NCI-H748 (cell line): ENCODE data around the gene GNAS-AS1.
A peak's percentile ranks its signal among the peaks of the same experiment; 100 is the strongest.

ENCODE experiments used
- DNase-seq: peaks from one replicate; lab custom pipeline; 2025; ENCODE audit not compliant: unreplicated experiment; lab: John Stamatoyannopoulos, UW

GNAS-AS1 gene

DNA sequence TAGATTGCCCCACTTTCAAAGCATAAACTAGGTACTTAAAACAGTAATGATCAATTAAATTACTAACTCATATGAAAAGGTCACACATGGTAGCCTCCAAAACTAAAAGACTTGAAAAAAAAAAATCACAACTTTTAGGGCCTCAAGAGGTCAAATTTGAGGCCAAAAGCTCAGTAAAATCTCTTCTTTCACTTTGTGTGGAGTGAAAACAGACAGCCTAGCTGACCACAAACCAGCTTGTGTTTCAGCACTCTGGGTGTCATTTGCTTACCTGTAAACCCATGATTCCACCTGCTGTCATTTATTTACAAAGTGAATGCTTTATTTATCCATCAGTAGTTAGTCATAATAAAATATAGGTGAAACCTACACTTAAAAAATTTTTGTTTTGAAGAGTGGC is 35.8 kb upstream of the GNAS-AS1 start:
- DNase-seq: no peak

GRCh38 chr20:58884966-58885365 is 34.3 kb upstream of the GNAS-AS1 start:
- DNase-seq: no peak

DNA sequence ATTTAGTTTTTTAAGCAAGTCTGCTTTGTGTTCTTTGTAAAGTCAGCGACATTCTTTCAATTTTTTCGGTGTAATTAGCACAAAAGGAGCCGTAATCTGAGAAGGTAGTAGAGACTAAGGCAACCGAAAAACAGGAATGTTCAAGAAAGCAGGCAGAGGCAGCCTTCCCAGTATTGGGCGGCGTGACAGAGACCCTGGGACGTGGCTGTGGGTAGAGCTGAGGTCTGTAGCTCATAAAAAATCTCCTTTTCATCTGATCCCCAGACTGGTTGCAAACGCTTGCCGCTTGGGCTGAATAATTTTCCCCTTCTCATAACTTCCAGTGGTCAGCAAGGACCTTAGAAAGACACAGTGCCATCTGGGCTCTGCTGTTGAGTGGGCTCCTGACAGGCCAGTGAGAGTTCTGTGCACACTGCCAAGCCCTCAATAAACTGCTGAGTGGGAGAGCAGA is 32.6 kb upstream of the GNAS-AS1 start:
- no peak for DNase-seq

GRCh38 chr20:58882704-58883089 is 32.0 kb upstream of the GNAS-AS1 start:
- DNase-seq: no peak

DNA sequence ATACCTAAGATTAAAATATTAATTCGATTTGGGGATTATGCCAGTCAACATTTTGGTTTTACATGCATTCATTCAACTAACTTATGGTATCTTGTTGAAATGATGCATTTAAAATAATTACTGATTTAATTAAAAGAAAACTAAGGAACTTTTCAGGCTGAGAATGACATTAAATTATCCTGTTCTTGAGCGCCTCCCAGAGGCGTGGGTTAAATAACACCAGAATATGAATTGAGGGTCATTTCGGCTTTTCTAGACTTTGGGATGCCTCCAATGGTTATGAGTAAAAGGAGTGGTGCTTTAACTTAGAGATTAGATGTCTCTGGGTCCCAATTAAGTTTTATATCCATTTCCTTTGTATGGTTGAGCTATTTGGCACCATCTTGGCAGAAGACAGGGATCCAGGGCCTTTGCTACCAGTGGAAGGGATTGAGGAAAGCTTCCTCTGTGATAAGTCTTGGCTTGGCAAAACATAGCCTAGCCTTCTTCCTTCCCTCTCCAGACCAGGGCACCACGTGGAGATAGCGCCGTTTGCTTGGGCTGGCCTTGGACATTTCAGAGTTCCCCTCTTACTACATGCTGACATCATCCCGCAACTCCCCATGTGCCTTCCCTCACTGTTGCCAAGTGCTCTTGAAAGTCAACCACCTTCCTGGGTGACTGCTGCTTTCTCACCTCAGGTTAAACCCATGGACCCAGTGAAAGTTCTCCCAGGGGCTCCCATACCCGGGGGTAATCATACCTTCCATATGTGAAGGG is 30.5 kb upstream of the GNAS-AS1 start:
- no peak for DNase-seq

GRCh38 chr20:58880441-58880840 is 29.7 kb upstream of the GNAS-AS1 start:
- DNase-seq: no peak

- DNase-seq: no peak
These were observed 27.7 kb upstream of the GNAS-AS1 start for GRCh38 chr20:58878399-58878798.

- no peak for DNase-seq
These were observed 27.3 kb upstream of the GNAS-AS1 start for GRCh38 chr20:58877976-58878360.

DNA sequence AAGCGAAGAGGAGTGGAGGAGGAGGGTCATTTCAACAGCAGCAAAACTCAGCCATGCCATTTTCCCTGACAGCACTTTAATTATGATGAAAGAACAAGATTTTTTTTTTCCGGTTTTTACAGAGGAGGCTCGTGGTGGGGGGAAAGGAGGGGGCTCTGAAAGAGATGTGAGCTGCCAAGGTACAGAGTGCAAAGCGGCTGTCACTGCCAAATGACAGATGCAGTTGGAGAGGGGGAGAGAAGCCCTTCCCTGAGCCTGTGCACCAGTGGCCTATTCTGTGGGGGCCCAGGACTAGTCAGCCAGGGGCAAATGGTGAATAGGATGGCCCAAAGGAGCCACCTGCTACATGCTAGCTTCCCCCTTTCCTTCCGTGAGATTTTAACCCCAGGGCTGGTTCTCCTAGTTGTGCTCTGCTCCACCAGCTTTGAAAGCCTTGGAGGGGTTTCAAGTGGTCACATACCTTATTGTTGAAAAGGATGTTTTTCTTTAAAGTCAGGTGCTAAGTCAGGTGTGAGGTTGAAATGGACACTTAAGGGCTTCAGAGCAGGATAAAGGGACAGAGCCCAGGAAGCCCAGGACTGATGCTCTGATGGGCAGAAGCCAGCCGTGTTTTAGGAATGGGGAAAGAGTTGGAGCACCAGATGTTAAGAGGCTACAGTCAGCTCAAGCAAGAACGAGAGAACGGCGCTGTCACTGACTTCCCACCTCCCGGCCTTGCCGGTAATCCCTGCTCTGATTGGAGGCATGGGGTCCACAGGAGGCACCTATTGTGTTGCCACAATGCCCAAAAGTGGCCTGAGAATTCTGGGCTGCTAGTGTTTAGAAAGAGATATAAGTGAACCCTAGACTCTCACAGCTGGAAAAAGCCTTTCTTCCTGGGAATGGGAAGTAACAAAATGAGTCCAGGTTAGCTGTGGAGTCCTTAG is 26.6 kb upstream of the GNAS-AS1 start:
- no peak for DNase-seq

- DNase-seq: no peak
These were observed 25.7 kb upstream of the GNAS-AS1 start for GRCh38 chr20:58876437-58876836.

- no peak for DNase-seq
These were observed 24.9 kb upstream of the GNAS-AS1 start for GRCh38 chr20:58875541-58876134.

DNA sequence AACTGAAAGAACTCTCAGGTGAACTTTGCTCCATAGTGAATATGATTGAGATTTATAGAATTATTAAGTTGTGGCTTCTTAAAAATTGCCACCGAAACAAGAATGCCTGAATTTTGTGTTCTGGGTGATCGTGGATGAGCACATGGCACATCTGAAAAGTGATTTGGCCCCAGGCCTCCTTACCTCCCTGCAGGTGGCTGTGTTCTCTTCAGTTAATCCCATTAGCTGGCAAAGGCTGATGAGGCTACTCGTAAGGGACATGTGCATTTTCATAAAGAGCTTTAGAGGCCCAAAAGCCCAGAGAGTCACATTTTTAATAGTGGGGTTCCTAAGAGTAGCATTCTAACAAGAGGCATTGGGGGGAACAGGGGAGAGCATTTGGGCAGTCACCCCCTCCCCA is 24.4 kb upstream of the GNAS-AS1 start:
- no peak for DNase-seq

DNA sequence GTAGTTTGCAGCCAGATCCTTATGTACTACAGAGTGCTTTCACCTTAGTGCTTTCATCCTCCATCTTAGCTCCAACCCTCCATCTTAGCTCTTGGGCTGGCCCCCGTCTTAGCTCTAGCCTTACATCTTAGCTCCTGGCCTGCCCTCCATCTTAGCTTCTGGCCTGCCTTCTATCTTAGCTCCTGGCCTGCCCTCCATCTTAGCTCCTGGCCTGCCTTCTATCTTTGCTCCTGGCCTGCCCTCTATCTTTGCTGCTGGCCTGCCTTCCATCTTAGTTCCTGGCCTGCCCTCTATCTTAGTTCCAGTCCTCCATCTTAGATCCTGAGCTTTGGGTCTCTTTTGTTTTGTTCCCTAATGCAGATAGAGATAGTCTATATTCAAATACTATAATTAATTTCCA is 23.8 kb upstream of the GNAS-AS1 start:
- DNase-seq: no peak

- peak; percentile 19 for DNase-seq
These were observed 20.9 kb upstream of the GNAS-AS1 start for GRCh38 chr20:58871533-58872102.

DNA sequence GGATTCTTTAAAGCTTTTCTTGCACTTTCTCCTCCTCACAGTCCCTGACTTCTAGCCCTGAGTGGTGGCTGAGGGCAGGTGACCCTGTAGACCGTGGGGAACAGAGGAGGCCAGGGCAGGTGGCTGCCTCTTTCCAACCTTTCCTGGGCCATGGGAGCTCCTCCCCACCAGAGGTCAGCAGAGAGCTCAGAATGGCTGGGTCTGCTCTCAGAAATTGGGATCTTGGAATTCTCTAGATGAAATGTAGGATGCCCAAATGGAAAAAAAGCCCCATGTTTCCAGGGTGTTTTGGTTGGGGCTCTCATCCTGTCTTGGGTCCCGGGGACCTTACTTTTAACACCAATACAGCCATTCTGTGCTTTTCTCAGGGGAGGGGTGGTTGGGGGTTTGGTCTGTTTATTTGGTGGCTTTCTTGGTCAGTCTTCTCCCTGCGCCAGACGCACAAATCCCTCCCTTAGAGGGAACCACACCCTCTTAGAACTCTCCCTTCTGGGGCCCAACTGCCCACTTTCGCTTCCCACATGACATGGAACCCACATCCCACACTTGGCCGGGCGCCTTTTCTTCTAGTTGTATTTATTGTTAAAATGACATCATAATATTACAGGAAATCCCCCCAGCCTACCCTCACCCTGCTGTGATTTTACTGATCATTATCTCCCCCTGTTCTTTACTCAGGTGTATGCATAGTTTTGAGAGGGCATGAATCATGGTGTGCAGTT is 19.8 kb upstream of the GNAS-AS1 start:
- DNase-seq: peak; percentile 50

GRCh38 chr20:58869662-58870227 is 19.0 kb upstream of the GNAS-AS1 start:
- DNase-seq: no peak

- DNase-seq: no peak
These were observed 18.1 kb upstream of the GNAS-AS1 start for GRCh38 chr20:58868795-58869194.

DNA sequence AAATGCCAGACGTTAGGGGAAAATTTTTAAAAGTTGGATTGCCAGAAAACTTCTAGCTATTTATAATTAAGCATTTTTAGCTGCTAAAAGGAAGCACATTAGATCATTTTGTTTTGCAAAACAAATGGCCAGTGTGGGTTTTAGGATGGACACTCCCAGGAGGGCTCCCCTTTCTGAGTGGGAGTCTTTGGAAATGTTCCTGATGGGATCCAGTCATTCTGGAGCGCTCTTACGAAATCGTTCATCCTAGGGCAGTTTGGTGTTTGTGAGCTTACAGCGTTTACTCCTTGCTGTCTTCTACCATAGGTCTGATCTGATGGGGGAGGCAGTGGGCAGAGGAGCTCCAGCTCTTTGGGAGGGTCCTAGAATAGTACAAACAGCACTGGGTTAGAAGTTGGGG is 16.5 kb upstream of the GNAS-AS1 start:
- no peak for DNase-seq

- no peak for DNase-seq
These were observed 15.1 kb upstream of the GNAS-AS1 start for GRCh38 chr20:58865843-58866242.

GRCh38 chr20:58864346-58864745 is 13.6 kb upstream of the GNAS-AS1 start:
- no peak for DNase-seq
